CD4-positive, alpha-beta T cell treated with Interleukin-10 for 1 hour (primary cell): ENCODE measurements around the gene ISLR.

Experiments used
- DNase-seq: peaks from one replicate; pipeline ENCODE4 v3.0.0-alpha.2; 2020

Gene ISLR

DNA sequence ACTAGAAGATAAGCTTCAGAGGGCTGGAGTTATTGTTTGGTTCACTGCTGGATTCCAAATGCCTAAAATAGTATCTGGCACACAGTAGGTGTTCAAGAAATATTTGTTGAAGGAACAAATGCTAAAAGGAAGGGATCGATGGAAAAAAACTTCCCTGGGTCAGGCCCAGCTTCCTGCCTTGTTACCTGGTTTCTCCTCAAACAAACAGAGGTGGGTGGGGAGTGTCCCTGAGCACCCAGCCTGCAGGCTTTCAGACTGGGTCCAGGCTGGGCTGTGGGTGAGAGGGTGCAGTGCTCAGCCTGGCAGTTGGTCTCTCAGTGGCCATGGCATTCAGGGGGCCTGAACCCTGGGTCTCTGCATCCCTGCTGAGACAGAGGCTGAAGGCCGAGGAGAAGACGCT is 43.4 kb downstream of the ISLR start:
- no peak for DNase-seq

DNA sequence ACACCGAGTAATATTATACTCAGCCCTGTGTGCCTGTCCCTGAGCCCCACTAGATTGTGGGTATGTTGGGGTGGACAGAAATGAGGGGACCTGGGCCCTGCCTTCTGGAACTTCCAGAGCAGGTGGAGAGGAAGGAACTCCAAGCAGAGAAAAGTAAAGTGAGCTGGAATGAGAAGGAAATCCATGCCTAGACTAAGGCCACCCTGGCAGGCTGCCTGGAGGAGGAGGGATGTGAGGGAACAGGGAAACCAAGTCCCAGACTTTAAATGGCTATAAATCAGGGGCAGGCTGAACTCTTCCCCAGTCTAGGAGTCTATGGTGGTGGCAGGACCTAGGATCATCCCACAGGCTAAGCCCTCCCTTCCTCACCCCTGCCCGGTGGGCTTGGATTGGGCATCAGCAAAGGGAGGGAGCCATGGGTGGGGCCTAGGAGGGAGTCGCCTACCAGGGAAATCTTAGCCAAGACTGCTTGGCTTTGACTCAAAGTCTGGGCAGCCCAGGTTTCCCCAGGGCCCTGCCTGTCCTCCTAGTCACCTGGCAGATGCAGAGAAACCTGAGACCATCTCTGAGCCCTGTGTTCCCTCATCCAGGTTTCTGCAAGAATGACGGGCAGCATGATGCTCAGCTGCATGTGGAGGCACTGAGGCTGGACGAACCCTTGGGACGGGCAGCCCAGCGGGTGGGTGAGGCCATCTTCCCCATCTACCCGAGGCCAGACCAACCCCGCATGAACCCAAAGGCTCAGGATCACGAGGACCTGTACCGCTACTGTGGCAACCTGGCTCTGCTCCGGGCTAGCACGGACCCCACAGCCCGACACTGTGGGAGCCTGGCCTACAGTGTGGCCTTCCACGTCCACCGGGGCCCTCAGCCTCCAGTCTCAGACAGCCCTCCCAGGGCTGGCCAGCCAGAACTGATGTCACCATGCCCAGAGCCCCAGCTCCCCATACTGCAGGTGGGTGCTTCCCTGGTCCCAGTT is 44.7 kb downstream of the ISLR start:
- DNase-seq: no peak

- DNase-seq: no peak
Measured at GRCh38 chr15:74220475-74221248, 47.2 kb downstream of the ISLR start.

GRCh38 chr15:74221399-74222239 is 48.1 kb downstream of the ISLR start:
- DNase-seq: no peak

- DNase-seq: no peak
Measured at GRCh38 chr15:74222240-74223119, 49.0 kb downstream of the ISLR start.

DNA sequence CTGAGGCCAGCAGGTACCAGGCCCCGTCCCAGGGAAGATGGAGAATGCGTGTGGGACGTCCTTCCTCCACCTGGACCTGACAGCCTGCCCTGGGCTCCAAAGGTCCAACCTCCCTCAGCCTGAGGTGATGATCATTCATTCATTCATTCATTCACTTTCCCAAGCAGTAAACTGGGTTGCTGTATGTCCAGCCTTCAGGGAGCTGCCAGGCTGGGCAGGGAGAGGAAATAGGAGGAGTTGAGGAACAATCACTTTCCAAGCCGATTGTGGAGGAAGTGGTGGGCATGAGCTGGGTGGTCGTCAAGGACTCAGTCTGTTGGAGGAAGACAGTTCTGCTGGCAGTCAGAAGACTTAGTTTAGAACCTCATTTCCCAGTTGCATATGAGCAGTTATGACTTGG is 52.4 kb downstream of the ISLR start:
- DNase-seq: no peak
